WTC11 (cell line): ENCODE data around the gene LCNL1. TPM values are rescaled to one million over a fixed set of nuclear protein-coding genes. Genes with fewer than 3 reads are reported as not detected.

ENCODE experiments used
- ATAC-seq: fragments of 200-7000 bp; cut with Tn5 transposase; 2 replicates; pipeline ENCODE4 v1.10.0; 2021; ENCODE audit warnings: mild to moderate bottlenecking, moderate library complexity
- CTCF ChIA-PET: fragments of 300-600 bp; sonication (Branson Sonifier 250); formaldehyde crosslinking; loops from one replicate; lab custom pipeline; 2021; ENCODE audit warnings: antibody characterized with exemption; lab: Charles Lee
- POLR2A ChIA-PET: fragments of 350-600 bp; sonication (Branson Sonifier 250); formaldehyde crosslinking; loops from one replicate; lab custom pipeline; 2021; ENCODE audit warnings: antibody characterized with exemption; lab: Charles Lee
- DNase-seq: peaks from one replicate; pipeline ENCODE4 v3.0.0; 2021; ENCODE audit warnings: low spot score
- H3K27ac Mint-ChIP-seq: 2 replicates; pipeline ENCODE4 v1.8.0; 2021; ENCODE audit warnings: mixed read lengths
- H3K27me3 Mint-ChIP-seq: 2 replicates; pipeline ENCODE4 v1.8.0; 2021; ENCODE audit warnings: low read depth, mild to moderate bottlenecking, moderate library complexity, mixed read lengths
- H3K36me3 Mint-ChIP-seq: 2 replicates; pipeline ENCODE4 v1.8.0; 2021; ENCODE audit warnings: mixed read lengths
- H3K4me1 Mint-ChIP-seq: 2 replicates; pipeline ENCODE4 v1.8.0; 2022; ENCODE audit warnings: mixed read lengths
- H3K4me3 Mint-ChIP-seq: 2 replicates; pipeline ENCODE4 v1.8.0; 2021; ENCODE audit warnings: mild to moderate bottlenecking, moderate library complexity, mixed read lengths
- H3K9me3 Mint-ChIP-seq: 2 replicates; pipeline ENCODE4 v1.8.0; 2021; ENCODE audit warnings: mixed read lengths
- AFF4 ChIP-seq: sonication (generic); formaldehyde crosslinking; IDR thresholded peaks from 2 replicates; pipeline ENCODE4 v1.8.1; 2023; ENCODE audit warnings: mild to moderate bottlenecking, missing genetic modification reagents, borderline replicate concordance
- ATF1 ChIP-seq: sonication (generic); formaldehyde crosslinking; IDR thresholded peaks from 2 replicates; pipeline ENCODE4 v1.8.1; 2023; ENCODE audit warnings: mild to moderate bottlenecking, moderate library complexity, missing genetic modification reagents
- ATF3 ChIP-seq: sonication (generic); formaldehyde crosslinking; conservative IDR thresholded peaks from 2 replicates; pipeline ENCODE4 v1.8.1; 2022; ENCODE audit warnings: mild to moderate bottlenecking, missing genetic modification reagents
- ATF6 ChIP-seq: sonication (generic); formaldehyde crosslinking; IDR thresholded peaks from 2 replicates; pipeline ENCODE4 v1.8.1; 2023; ENCODE audit warnings: mild to moderate bottlenecking, missing genetic modification reagents
- CREB1 ChIP-seq: sonication (generic); formaldehyde crosslinking; IDR thresholded peaks from 2 replicates; pipeline ENCODE4 v1.8.0; 2023; ENCODE audit warnings: mild to moderate bottlenecking, missing genetic modification reagents
- ESRRA ChIP-seq: sonication (generic); formaldehyde crosslinking; IDR thresholded peaks from 2 replicates; pipeline ENCODE4 v1.8.1; 2022; ENCODE audit warnings: mild to moderate bottlenecking, missing genetic modification reagents, borderline replicate concordance
- GABPB1 ChIP-seq: sonication (generic); formaldehyde crosslinking; IDR thresholded peaks from 2 replicates; pipeline ENCODE4 v1.8.1; 2023; ENCODE audit warnings: mild to moderate bottlenecking, missing genetic modification reagents
- GTF2I ChIP-seq: fragments of 250-450 bp; sonication (Bioruptor Pico); conservative IDR thresholded peaks from 2 replicates; pipeline ENCODE4 v1.4.0; 2021; ENCODE audit warnings: mild to moderate bottlenecking
- NR1H2 ChIP-seq: sonication (generic); formaldehyde crosslinking; IDR thresholded peaks from 2 replicates; pipeline ENCODE4 v1.9.0; 2021; ENCODE audit warnings: mild to moderate bottlenecking, moderate library complexity, missing genetic modification reagents
- PREB ChIP-seq: sonication (generic); formaldehyde crosslinking; IDR thresholded peaks from 2 replicates; pipeline ENCODE4 v1.8.1; 2022; ENCODE audit warnings: mild to moderate bottlenecking, missing genetic modification reagents, moderate library complexity, borderline replicate concordance
- SMAD4 ChIP-seq: sonication (generic); formaldehyde crosslinking; IDR thresholded peaks from 2 replicates; pipeline ENCODE4 v1.8.0; 2022; ENCODE audit warnings: mild to moderate bottlenecking, missing genetic modification reagents
- TCF7 ChIP-seq: sonication (generic); formaldehyde crosslinking; IDR thresholded peaks from 2 replicates; pipeline ENCODE4 v1.8.0; 2022; ENCODE audit warnings: mild to moderate bottlenecking, low read depth, missing genetic modification reagents, moderate library complexity
- TEAD1 ChIP-seq: sonication (generic); formaldehyde crosslinking; IDR thresholded peaks from 2 replicates; pipeline ENCODE4 v1.8.0; 2022; ENCODE audit warnings: mild to moderate bottlenecking, missing genetic modification reagents
- USF2 ChIP-seq: sonication (generic); formaldehyde crosslinking; IDR thresholded peaks from 2 replicates; pipeline ENCODE4 v1.8.1; 2023; ENCODE audit warnings: mild to moderate bottlenecking, missing genetic modification reagents, moderate library complexity
- ZBTB43 ChIP-seq: sonication (generic); formaldehyde crosslinking; IDR thresholded peaks from 2 replicates; pipeline ENCODE4 v1.8.1; 2023; ENCODE audit warnings: mild to moderate bottlenecking, missing genetic modification reagents
- total RNA-seq: library from RNA; stranded (reverse); gene quantifications from 3 replicates; pipeline ENCODE4 v1.2.3, GENCODE V29; 2021

LCNL1 gene
- total RNA-seq, 1 experiment from 2014 or later = 0.50 TPM

- no peak for TF ChIP-seq AFF4 (CRISPR knock-in tag)
- no peak for TF ChIP-seq CREB1 (CRISPR knock-in tag)
- TF ChIP-seq NR1H2 = no peak
- TF ChIP-seq, all 79 proteins: peak for 0
These were observed 10.1 kb upstream of the LCNL1 start (continued) for GRCh38 chr9:136972743-136973142.

GRCh38 chr9:136973618-136974617, 8.9 kb upstream of the LCNL1 start:
- ATAC-seq (no peak), DNase-seq (no peak)
- Mint-ChIP-seq H3K27me3 (peaks cover 3% of the 10 kb centered on the region; the same call in 1 of the 2 replicates), H3K36me3 (no peaks in the 10 kb centered on the region), H3K4me1 (peaks cover 3% of the 10 kb centered on the region; the same call in 1 of the 2 replicates), H3K4me3 (no peak overlapping the region), H3K27ac (no peak overlapping the region), H3K9me3 (no peaks in the 10 kb centered on the region)
- ChIA-PET POLR2A (no interaction called here), CTCF (interaction anchor here (0.5 to 6.2 kb wide), 10 partner anchors 9 to 189 kb away, joined by 3 to 117 read pairs (median 5); no protein-coding TSS in a partner anchor)
- no peak for TF ChIP-seq ATF3 (CRISPR knock-in tag)
- TF ChIP-seq ATF1 = no peak
- no peak for TF ChIP-seq SMAD4 (CRISPR knock-in tag)
- no peak for TF ChIP-seq USF2 (CRISPR knock-in tag)
- no peak for TF ChIP-seq GTF2I (CRISPR knock-in tag)
- TF ChIP-seq GABPB1 (CRISPR knock-in tag) = no peak

- no peak overlapping the region for H3K27ac Mint-ChIP-seq
- TF ChIP-seq TCF7 (CRISPR knock-in tag) = no peak
- TF ChIP-seq ATF6 (CRISPR knock-in tag) = no peak
- TF ChIP-seq TEAD1 (CRISPR knock-in tag) = no peak
- no peak for TF ChIP-seq ZBTB43
- TF ChIP-seq PREB (CRISPR knock-in tag) = no peak
- no peak for TF ChIP-seq ESRRA (CRISPR knock-in tag)
- peaks cover 3% of the 10 kb centered on the region; the same call in 1 of the 2 replicates for H3K4me1 Mint-ChIP-seq
- ATAC-seq (no peak), DNase-seq (no peak)
- no peak overlapping the region for H3K4me3 Mint-ChIP-seq
- ChIA-PET CTCF (interaction anchor here (0.5 to 6.2 kb wide), 27 partner anchors 9 to 612 kb away, joined by 3 to 117 read pairs (median 4); partner anchors contain the start of genes ABCA2, CLIC3, FBXW5 and FUT7), POLR2A (no interaction called here)
- peaks cover 3% of the 10 kb centered on the region; the same call in 1 of the 2 replicates for H3K27me3 Mint-ChIP-seq
- no peaks in the 10 kb centered on the region for H3K36me3 Mint-ChIP-seq
- no peaks in the 10 kb centered on the region for H3K9me3 Mint-ChIP-seq
These were observed 7.8 kb upstream of the LCNL1 start for GRCh38 chr9:136974817-136975535.
